NOMO-1 (cell line): ENCODE data around the gene SMAD2.

Source experiments
- DNase-seq, 2 experiments: peaks; one replicate each; lab custom pipeline; 2025; ENCODE audit not compliant: unreplicated experiment in 2 of 2; lab: John Stamatoyannopoulos, UW

The SMAD2 gene

DNA sequence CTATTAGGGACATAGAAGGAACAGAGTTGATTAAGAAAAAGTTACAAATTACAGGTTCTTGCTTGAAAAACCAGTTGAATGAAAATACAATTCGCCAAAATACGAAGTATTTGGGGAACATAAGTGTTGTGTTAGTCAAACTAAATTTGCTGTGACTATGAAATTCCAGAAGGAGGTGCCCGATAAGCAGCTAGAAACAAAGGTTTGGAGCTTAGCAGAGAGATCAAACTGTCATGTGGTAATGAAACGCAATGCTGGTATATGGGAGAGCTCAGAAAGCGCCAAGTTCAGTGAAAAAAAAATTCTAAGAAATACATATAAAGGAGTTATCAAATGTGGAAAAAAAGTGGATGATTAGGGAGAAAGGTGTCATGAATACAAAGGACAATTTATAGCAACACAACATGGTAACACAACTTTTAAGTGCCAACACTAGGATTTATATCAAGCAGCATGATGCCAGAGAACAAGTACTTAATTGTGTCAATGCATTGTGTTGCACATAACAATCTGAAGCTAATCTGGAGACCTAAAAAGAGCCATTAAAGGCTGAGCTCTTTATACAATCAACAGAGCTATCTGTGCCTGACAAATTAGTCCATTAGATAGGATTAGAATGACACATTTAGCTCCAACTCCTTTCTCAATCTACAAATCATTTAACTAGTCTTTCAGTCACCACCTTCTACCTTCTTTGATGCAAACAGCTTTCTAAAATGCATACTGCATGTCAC lies 31.2 kb downstream of the SMAD2 start:
- DNase-seq: no peak

DNA sequence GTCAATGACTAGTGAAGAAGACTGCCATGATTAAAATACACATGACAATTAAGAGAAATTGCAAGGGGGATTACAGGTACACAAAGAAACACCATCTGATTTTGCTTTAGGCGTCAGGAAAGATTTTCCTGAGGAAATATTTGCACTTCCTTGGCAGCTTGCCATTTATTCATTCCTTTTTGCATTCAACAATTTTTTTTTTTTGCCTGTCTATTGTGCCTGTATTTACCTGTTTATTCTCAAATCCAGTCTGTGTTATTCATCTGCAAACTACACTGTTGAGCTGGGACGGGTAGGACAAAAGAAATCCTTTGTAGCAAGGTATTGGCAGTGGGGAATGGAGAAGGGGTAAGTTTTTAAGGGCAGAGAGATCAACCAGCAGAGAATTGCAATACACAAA lies 31.8 kb downstream of the SMAD2 start:
- no peak for DNase-seq

DNA sequence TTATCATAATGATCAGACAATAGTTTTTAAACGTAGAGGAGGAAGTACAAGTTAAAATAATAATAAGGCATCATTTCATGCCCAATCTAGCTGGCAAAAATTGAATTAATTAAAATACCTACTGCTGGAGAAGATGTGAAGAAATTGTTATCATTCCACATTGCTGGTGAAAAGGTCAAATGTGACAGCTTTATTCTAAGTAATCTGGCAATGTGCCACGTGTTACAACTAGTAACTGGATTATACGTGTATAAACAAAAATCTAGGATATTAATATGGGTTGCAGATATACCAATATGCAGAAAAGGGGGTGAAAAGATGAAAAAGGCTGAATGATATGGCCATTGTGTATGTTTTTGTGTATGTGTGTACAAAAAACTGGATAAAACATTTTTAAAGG lies 32.4 kb downstream of the SMAD2 start:
- no peak for DNase-seq

DNA sequence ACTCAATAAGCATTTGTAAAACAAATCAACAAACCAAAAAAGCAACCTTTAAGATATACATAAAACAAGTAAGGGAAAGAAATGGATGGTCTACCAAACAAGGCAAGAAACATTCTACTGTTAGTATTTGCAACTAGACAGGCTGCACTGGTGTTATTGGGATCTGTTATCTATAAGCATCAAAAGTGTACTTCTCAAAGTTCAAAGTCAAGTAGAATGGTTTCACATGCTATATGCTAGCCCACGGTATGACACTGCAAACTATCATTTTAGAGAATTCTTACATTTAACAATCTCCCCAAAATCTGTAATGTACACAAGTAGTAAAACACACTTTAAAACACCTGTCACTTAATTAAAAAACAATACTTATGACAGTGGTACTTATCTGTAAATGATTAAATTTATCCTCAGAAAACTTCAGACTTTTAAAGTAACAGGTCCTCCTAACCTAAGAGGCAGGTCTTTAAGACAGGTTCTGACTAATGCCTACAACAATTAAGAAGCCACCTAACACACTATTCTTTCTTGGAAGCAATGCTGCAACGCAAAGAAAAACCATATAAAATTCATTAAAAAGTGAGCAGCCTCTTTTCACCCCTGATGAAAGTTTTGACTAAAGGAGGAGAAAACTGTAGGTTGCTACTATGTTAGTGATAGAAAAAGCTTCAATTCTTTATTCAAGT lies 34.8 kb downstream of the SMAD2 start:
- no peak for DNase-seq

DNA sequence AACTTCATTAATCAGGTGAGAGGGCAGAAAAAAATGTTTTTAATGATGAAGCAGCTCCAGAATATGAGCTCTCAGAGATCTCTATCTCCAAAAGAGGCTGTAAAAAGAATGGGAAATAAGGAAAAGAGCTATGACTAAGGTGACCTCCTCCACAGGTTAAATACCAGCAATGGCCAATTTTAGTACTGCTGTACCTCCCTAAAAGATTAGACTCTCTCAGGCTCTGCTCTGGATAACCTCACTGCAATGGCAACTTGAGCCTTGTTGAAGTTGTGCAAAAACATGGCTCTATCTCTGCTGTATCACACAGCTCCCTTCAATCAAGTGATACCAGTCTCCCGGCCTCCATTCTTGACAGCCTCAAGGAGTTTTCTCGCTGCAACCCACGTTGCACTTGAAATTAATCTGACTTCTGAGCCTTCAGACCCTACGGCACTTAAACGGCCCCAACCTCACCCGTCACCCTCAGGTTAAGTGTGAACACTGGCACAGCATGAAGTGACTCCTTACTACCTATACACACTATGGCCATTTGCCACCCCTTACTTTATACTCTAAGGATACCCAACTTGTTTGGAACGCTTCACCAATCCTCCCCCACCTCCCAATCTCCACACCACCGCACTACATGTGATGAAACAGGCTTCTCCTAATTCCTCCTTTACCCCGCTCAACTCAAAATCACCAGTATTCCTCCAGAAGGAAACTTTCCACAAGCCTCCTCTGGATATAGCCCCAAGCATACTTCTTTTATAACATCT lies 36.3 kb downstream of the SMAD2 start:
- no peak for DNase-seq

DNA sequence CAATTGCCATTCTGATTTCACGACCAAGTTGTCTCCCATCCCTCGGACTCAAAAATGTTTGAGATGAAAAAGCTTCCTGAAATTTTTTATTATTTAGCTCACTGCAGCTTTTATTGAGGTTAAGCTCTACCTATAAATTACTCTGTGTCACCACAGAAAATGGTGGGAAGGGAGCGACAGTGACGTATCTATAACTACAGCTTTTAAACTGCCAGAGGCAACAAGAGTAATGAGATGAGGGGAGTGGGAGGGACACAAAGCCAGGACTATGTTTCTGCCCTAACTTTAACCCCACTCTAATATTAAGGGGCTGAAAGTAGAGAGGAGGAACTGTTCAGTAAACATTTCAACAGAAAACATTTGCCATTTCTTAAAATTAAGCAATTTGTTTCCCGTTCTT lies 37.4 kb downstream of the SMAD2 start:
- DNase-seq: no peak

DNA sequence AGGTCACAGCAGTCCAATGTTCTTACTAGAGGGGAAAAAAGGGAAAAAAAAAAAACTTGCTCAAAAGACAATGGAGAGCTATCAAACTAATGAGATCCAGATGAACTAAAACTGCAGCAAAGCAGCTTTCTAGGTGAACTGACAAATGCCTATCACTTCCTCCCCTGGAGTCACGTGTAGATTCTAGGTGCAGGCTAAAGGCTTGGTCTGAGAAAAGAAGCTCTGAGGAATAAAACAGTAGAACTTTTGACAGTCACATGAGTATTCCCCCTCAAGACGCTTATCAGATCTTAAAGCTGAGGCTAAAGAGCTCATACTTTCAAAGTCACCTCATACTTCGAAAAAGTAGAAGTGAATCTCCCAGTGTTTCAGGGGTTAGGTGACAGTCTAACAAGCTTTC lies 42.3 kb downstream of the SMAD2 start:
- DNase-seq: no peak

DNA sequence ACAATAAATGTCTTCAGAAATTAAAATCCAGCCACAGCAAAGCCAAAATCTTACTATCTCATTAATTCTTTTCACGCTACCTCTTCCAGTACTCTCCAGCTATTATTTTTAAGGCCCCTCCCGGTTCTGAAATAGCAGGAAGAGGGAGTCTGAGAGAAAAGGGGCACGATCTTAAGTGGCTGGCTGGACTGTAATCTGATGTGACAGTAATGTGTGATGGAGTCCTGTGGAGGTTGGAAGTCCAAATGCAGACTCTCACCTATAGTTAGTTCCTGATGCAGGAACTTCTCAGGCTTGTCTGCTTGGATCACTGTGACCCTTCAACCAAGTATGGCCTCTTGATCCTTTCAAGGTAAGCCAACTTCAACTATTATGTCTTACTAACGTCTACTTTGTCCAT lies 43.2 kb downstream of the SMAD2 start:
- DNase-seq: no peak

DNA sequence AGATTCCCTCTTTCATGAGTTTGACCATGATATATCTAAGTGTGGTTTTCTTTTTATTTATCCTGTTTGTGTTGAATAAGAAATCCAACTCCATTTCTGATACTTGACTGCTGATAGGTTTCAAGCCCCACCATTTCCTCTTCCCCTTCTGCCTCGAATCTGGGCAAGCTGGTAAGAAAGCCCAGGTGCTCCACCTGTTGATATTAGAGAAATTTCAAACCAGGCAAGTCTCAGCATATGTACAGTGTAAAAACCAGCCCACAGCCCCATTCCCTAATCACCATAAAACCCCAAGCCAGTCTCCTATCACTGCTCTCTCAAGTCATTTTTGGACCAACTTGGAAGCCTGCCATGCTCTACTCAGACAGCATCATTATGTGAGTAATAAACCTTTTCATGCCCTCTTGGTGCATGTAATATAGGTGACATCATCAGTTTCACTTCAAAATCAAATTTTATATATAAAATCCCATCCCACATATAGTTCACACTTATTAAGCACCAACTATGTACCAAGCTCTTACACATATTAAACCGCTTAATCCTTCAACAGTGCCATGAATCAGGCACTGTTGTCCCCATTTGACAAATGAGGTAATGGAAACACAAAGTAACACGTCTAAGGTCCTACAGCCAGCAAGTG lies 46.6 kb downstream of the SMAD2 start:
- no peak for DNase-seq

DNA sequence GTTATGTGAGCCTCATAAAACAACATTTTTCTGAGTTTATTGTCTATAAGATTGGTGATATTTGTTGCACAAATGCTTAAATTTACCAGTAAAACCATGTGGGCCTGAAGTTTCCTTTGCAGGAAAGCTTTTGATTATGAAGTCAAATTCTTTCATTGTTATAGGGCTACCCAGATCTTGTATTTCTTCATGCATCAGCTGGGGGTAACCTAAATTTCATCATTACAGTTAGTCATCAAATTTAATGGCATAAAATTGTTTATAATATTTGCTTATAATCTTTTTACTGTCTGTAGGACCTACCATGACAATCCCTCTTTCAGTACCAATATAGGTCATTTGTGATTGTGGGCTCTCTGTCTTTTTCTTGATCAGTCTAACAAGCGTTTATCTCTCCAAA lies 47.8 kb downstream of the SMAD2 start:
- DNase-seq: no peak

DNA sequence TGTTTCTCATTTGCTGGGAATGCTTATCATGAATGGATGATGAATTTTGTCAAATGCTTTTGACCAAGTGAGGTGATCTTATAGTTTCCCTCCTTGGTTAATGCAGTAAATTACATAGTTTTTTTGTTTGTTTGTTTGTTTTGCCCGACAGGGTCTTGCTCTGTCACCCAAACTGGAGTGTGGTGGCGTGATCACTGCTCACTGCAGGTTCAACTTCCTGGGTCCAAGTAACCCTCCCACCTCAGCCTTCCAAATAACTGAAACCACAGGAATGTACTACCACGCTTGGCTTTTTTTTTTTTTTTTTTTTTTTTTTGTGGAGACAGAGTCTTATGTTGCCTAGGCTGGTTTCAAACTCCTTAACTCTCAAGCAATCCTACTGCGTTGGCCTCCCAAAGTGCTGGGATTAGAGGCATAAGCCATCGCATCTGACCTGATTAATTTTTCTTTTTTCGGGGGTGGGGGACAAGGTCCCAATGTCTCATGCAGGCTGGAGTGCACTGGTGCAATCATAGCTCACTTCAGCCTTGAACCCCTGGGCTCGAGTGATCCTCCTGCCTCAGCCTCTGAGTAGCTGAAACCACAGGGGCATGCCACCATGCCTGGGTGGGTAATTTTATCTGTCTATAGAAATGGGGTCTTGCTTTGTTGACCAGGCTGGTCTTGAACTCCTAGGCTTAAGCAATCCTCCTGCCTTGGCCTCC lies 48.6 kb downstream of the SMAD2 start:
- no peak for DNase-seq

DNA sequence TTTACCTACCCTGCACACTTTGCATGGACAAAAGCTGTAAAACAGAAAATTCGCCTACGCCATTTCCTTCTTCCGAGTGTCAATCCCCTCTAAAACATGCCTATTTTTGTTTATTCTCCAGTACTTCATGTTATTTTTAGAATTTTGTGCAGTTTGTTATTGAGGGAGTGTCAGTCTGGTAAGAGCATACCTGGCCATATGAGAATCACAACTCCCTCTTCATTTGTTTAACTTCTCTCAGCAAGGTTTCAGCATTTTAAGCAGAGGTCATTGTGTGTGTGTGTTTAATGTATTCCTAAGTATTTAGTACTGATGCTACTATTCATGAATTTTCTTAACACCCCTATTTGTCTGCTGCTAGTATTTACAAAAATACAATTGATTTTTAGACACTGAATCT lies 49.4 kb downstream of the SMAD2 start:
- DNase-seq: no peak

DNA sequence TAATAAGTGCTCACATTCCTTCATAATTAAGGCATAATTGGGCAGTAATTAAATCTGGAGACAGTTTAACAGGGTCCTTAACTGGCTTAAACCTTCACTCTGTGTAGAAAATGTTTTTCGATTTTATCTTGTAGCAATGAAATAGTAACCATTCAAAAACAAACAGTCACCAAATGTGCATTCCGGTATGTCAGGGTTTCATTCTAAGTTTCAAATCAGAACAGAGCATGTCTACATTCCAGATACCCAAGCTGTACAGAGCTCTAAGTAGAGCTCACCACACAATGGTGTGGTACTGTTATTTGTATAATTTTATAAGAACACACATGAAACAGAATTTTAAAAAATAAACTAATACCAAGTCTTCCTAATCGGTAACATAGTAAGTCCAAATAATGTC lies 52.6 kb downstream of the SMAD2 start:
- no peak for DNase-seq

DNA sequence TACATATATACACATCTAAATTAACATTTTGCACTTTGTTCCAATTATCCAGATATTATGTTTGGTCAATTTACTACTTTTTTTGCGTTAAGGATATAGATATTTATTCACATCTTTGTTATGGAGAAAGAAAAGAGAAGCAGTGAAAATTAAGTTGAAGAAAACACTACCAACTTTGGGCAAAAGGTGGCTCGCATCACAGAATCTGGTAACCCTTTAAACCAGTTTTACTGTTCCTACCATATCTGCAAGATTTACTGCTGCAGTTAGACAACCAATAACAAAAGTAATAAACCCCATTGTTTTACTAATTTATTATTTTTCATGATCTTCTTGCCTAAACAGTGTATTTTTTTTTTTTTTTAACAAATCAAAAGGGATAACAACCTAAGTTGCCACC lies 53.6 kb downstream of the SMAD2 start:
- no peak for DNase-seq

DNA sequence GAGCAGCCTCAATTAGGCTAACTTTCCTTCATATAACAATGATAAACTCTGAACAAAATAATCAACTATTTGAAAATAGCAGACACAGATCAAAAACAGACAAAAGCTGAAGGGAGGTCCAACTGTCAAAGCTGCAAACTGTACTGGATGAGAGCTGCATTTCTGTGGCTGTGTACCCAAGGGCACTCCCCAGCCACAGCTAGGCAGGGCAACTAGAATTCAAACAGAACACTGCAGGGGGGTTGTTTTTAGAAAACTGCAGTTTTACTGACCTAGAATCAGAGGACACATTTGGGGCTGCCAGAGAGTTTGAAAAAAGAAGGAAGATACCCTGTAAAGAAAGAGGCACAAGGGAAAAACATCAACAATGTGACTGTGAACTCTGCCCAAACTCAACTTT lies 56.8 kb downstream of the SMAD2 start:
- no peak for DNase-seq

DNA sequence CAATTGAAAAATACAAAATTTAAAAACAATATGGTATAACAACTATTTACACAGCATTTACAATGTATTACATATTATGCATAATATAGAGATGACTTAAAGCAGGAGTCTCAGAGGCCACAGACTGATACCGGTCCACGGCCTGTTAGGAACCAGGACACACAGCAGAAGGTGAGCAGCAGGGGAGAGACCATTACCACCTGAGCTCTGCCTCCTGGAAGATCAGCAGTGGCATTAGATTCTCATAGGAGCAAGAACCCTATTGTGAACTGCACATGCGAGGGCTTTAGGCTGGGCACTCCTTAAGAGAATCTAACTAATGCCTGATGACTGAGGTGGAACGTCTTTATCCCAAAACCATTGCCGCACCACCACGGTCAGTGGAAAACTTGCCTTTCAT lies 58.0 kb downstream of the SMAD2 start:
- DNase-seq: no peak

DNA sequence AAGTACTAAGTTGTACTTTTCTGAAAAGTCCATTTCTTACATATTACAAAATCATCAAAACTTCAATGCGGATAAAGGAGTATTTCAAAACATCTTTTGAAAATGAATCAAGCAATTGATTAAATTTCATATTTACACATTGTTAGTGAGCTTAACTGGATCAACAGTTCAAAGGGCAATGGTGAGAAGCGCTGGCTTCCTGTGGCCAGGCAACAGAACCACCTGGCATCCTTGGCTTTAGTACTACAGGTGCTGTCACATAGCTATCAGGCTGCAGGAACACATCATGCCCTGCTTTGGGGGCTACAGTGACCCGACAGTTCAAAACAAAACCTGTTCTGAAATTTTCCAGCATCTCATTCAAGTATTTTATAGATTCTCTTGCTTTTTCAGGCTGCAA lies 59.2 kb downstream of the SMAD2 start:
- DNase-seq: no peak

DNA sequence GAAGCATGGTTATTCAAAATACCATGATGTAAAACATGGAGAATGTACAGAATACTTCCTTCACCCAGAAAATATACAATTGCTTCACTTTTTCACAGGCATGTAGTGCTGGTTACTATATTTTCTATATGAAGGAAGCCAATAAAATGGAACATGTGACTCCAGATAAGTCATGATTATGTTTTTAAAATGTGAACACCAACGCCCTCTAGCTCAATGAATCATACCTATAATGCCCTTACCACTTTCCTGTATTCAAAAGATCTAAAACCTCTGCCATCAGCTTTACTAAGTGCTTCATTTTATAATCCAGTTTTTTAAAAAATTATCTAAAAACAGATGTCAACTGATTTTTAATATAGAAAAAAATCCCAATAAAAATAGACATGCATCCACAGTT lies 59.9 kb downstream of the SMAD2 start:
- no peak for DNase-seq

DNA sequence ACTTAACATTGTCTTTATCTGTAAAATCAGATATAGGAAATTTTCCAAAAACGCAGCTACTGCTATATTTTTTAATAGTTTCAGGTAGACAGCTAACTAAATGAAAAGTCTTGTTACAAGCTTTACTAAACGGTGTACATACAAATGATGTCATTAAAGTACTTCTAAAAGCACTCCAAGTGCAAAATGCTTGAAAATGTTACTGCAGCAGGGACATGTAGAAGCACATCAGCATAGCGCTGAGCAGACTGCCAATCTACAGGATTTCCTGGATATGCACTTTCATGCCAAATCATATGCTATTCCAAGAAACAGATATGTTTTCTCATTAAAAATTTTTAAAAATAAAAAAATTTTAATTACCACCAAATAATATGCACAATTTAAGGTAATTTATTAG lies 61.7 kb downstream of the SMAD2 start:
- no peak for DNase-seq

DNA sequence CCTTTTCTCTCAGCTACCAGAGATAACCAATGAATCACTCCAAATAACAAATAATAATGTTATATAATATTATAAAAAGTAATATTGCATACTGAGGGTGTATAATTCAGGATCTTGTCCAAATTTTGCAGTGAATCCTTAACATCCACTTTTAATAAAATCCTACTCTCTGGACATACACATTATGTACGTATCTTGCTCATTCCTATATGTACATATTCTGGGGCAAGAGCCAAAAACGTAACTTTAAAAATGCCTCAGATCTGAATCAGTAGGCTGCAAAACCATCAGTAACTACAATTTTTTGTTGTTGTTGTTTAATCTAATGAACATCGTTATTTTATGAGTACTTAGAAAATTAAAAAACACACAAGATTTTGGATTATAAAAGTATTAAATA lies 65.3 kb downstream of the SMAD2 start:
- DNase-seq: no peak

DNA sequence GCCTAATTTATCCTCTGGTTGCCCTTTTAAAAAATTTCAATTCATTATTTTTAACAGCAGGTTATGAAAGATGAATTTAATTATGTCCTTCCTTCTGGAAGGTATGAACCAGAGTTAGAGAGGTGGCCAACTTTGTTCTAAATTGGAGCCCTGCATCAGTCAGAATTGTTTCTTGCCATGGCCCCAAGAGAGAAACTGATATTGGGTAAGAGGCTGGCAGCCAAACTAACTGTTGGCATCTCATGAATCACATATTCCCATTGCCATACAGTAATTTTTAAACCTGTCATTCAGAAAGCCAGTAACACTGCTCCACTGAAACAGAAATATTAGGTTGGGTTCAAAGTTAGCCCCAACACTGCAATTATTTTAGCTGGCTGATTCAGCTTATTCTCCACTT lies 67.4 kb downstream of the SMAD2 start:
- no peak for DNase-seq
